SK-N-SH (cell line): Measurements from ENCODE around the gene IVNS1ABP. TPM values are rescaled to one million over a fixed set of nuclear protein-coding genes. Genes with fewer than 3 reads are reported as not detected.

Experiments
- CTCF ChIA-PET: fragments of 300-600, 350-600 bp; formaldehyde crosslinking; extraction: SDS; loops from one replicate; lab custom pipeline; 2021; lab: Yijun Ruan, JAX
- POLR2A ChIA-PET: fragments of 350-600 bp; sonication (Branson Sonifier 250); formaldehyde crosslinking; extraction: SDS; loops from one replicate; lab custom pipeline; 2020; ENCODE audit warnings: antibody characterized with exemption, inconsistent platforms; lab: Yijun Ruan, JAX
- DNase-seq: peaks from one replicate; pipeline ENCODE4 v3.0.0; 2012
- H2AFZ ChIP-seq: fragments of 200-600 bp; sonication (generic); 2 replicates; pipeline ENCODE4 v1.8.1; 2016; ENCODE audit warnings: antibody characterized with exemption, mild to moderate bottlenecking, low read depth
- H3F3A ChIP-seq: fragments of 200-600 bp; sonication (generic); replicated peaks from 2 replicates; pipeline ENCODE3; 2016; ENCODE audit warnings: antibody characterized with exemption, mild to moderate bottlenecking; ENCODE audit not compliant: insufficient read depth
- H3K27ac ChIP-seq, 2 experiments: fragments of 200-500 bp in 1 of 2; fragments of 200-600 bp in 1 of 2; sonication (Bioruptor generic) in 1 of 2; sonication (generic), shearing (Covaris generic) in 1 of 2; 2 replicates each; pipeline versions ENCODE4 v1.5.1 to v1.6.1; 2014 to 2016; ENCODE audit warnings: low read depth in 2 of 2, inconsistent platforms in 1 of 2, low read length in 1 of 2, mild to moderate bottlenecking in 1 of 2, mixed read lengths in 1 of 2
- H3K27me3 ChIP-seq: fragments of 200-600 bp; sonication (generic), shearing (Covaris generic); 2 replicates; pipeline ENCODE4 v1.6.1; 2016; ENCODE audit warnings: mixed run types; ENCODE audit not compliant: insufficient read depth
- H3K36me3 ChIP-seq, 2 experiments: fragments of 200-500 bp in 1 of 2; fragments of 200-600 bp in 1 of 2; sonication (Bioruptor generic) in 1 of 2; sonication (generic) in 1 of 2; replicated peaks in 1 of 2; 2 replicates each; pipeline versions ENCODE3 to v1.5.1; 2014 to 2016; ENCODE audit warnings: low read length in 1 of 2, mild to moderate bottlenecking in 1 of 2; ENCODE audit not compliant: insufficient read depth in 2 of 2, control insufficient read depth in 1 of 2
- H3K4me1 ChIP-seq, 2 experiments: fragments of 200-500 bp in 1 of 2; fragments of 200-600 bp in 1 of 2; sonication (Bioruptor generic) in 1 of 2; sonication (generic), shearing (Covaris generic) in 1 of 2; 2 replicates each; pipeline versions ENCODE4 v1.5.1 to v1.6.1; 2014 to 2016; ENCODE audit warnings: low read depth in 1 of 2, low read length in 1 of 2, mixed run types in 1 of 2; ENCODE audit not compliant: insufficient read depth in 2 of 2, control insufficient read depth in 1 of 2
- H3K4me2 ChIP-seq: fragments of 200-600 bp; sonication (generic), shearing (Covaris generic); 2 replicates; pipeline ENCODE4 v1.6.1; 2017; ENCODE audit warnings: mixed run types
- H3K4me3 ChIP-seq, 2 experiments: fragments of 200-500 bp in 1 of 2; fragments of 200-600 bp in 1 of 2; sonication (Bioruptor generic) in 1 of 2; sonication (generic), shearing (Covaris generic) in 1 of 2; 2 replicates each; pipeline versions ENCODE4 v1.5.1 to v1.8.1; 2014 to 2016; ENCODE audit warnings: low read depth in 2 of 2, inconsistent platforms in 1 of 2, low read length in 1 of 2, mild to moderate bottlenecking in 1 of 2, mixed read lengths in 1 of 2, moderate library complexity in 1 of 2
- H3K79me2 ChIP-seq: fragments of 200-600 bp; sonication (generic); 2 replicates; pipeline ENCODE4 v1.8.1; 2017; ENCODE audit warnings: mild to moderate bottlenecking; ENCODE audit not compliant: insufficient read depth
- H3K9ac ChIP-seq: fragments of 200-600 bp; sonication (generic); 2 replicates; pipeline ENCODE4 v1.6.1; 2017; ENCODE audit warnings: mixed run types
- H3K9me2 ChIP-seq: fragments of 200-600 bp; sonication (generic); 2 replicates; pipeline ENCODE4 v1.6.1; 2017; ENCODE audit warnings: mixed run types
- H3K9me3 ChIP-seq: fragments of 200-600 bp; sonication (generic); 2 replicates; pipeline ENCODE4 v1.6.1; 2017; ENCODE audit warnings: mixed run types, mild to moderate bottlenecking, moderate library complexity
- H4K20me1 ChIP-seq: fragments of 200-600 bp; sonication (generic); 2 replicates; pipeline ENCODE4 v1.6.1; 2017; ENCODE audit warnings: mild to moderate bottlenecking, mixed run types; ENCODE audit not compliant: insufficient read depth
- CHD2 ChIP-seq: fragments of 150-350 bp; IDR thresholded peaks from 2 replicates; pipeline ENCODE4 v1.6.1; 2018; ENCODE audit warnings: low read length; ENCODE audit not compliant: partially characterized antibody
- CTCF ChIP-seq: fragments of 200-600 bp; sonication (generic); IDR thresholded peaks from 2 replicates; pipeline ENCODE4 v1.6.1; 2017; ENCODE audit warnings: antibody characterized with exemption, mild to moderate bottlenecking, moderate library complexity
- ELF1 ChIP-seq: IDR thresholded peaks from 2 replicates; pipeline ENCODE4 v1.4.0; 2012
- EP300 ChIP-seq, 2 experiments: IDR thresholded peaks; 2 replicates each; pipeline versions ENCODE4 v1.4.0 to v1.6.1; 2012; ENCODE audit warnings: borderline replicate concordance in 1 of 2, low read depth in 1 of 2, low read length in 1 of 2
- EZH2phosphoT487 ChIP-seq: fragments of 200-600 bp; sonication (generic); IDR thresholded peaks from 2 replicates; pipeline ENCODE4 v1.6.1; 2017; ENCODE audit warnings: low read depth, mixed run types, mild to moderate bottlenecking, antibody characterized with exemption, moderate library complexity, borderline replicate concordance
- FOXJ3 ChIP-seq: sonication (generic); formaldehyde crosslinking; IDR thresholded peaks from 2 replicates; pipeline ENCODE4 v1.5.1; 2020; ENCODE audit warnings: mild to moderate bottlenecking, missing genetic modification reagents
- FOXM1 ChIP-seq: IDR thresholded peaks from 2 replicates; pipeline ENCODE4 v1.4.0; 2012; ENCODE audit warnings: low read depth, mild to moderate bottlenecking
- GABPA ChIP-seq: IDR thresholded peaks from 2 replicates; pipeline ENCODE4 v1.4.0; 2012; ENCODE audit warnings: low read depth, mild to moderate bottlenecking
- IRF3 ChIP-seq: fragments of 150-350 bp; IDR thresholded peaks from 2 replicates; pipeline ENCODE4 v1.6.1; 2016; ENCODE audit warnings: mild to moderate bottlenecking, low read depth, low read length
- MEF2A ChIP-seq: IDR thresholded peaks from 2 replicates; pipeline ENCODE4 v1.4.0; 2012; ENCODE audit warnings: low read depth, borderline replicate concordance
- NFIC ChIP-seq: IDR thresholded peaks from 2 replicates; pipeline ENCODE4 v1.4.0; 2012; ENCODE audit warnings: borderline replicate concordance
- RAD21 ChIP-seq: IDR thresholded peaks from 2 replicates; pipeline ENCODE4 v1.6.1; 2012; ENCODE audit warnings: mild to moderate bottlenecking, low read length
- RFX5 ChIP-seq: IDR thresholded peaks from 2 replicates; pipeline ENCODE4 v1.6.1; 2012; ENCODE audit warnings: mild to moderate bottlenecking, improper control_type of control experiment, low read length
- RXRA ChIP-seq: IDR thresholded peaks from 2 replicates; pipeline ENCODE4 v1.4.0; 2012; ENCODE audit warnings: low read depth, mild to moderate bottlenecking, borderline replicate concordance
- SMC3 ChIP-seq: IDR thresholded peaks from 2 replicates; pipeline ENCODE4 v1.6.1; 2012; ENCODE audit warnings: low read depth, low read length, improper control_type of control experiment
- TAF1 ChIP-seq: IDR thresholded peaks from 2 replicates; pipeline ENCODE4 v1.6.1; 2012; ENCODE audit warnings: low read depth, mild to moderate bottlenecking, low read length, moderate library complexity, borderline replicate concordance
- TCF12 ChIP-seq: IDR thresholded peaks from 2 replicates; pipeline ENCODE4 v1.4.0; 2012
- TEAD4 ChIP-seq: IDR thresholded peaks from 2 replicates; pipeline ENCODE4 v1.4.0; 2012; ENCODE audit warnings: mild to moderate bottlenecking, borderline replicate concordance; ENCODE audit not compliant: insufficient read depth
- USF1 ChIP-seq: IDR thresholded peaks from 2 replicates; pipeline ENCODE4 v1.4.0; 2012; ENCODE audit warnings: low read depth, borderline replicate concordance
- USF2 ChIP-seq: fragments of 150-350 bp; IDR thresholded peaks from 2 replicates; pipeline ENCODE4 v1.6.1; 2017; ENCODE audit warnings: antibody characterized with exemption, low read length, low read depth, borderline replicate concordance
- YY1 ChIP-seq: IDR thresholded peaks from 2 replicates; pipeline ENCODE4 v1.4.0; 2012; ENCODE audit warnings: low read depth, mild to moderate bottlenecking
- ZBTB33 ChIP-seq: IDR thresholded peaks from 2 replicates; pipeline ENCODE4 v1.4.0; 2012; ENCODE audit warnings: low read depth, borderline replicate concordance
- WGBS: methylation state at CpG from one replicate; pipeline ENCODE4 v1.1.6; 2017; ENCODE audit warnings: low lambda C conversion rate; 5-methylcytosine and 5-hydroxymethylcytosine counted together
- polyA plus RNA-seq, 3 experiments: library from polyadenylated mRNA; depleted of rRNA; stranded (reverse); fragments of >200 nt; gene quantifications; 2 replicates each; pipeline ENCODE4 v1.2.3, GENCODE V29; 2012

IVNS1ABP gene
- polyA plus RNA-seq, 1 of the 3 experiments (the other 2 are of a cell fraction), result 24.5 TPM

- H3K9ac ChIP-seq, result no peak overlapping the region
- peaks cover 0 to 2% of the 10 kb centered on the region in 2 experiments for H3K36me3 ChIP-seq
- H3K9me3 ChIP-seq, result no peaks in the 10 kb centered on the region
- CTCF ChIA-PET, result no interaction called here
- no peak overlapping the region; the same call in 1 of the 2 replicates for H2AFZ ChIP-seq
- H3K27me3 ChIP-seq, result no peaks in the 10 kb centered on the region
- no peak for DNase-seq
- peaks cover 10 to 22% of the 10 kb centered on the region in 2 experiments for H3K4me1 ChIP-seq
- no peak overlapping the region for H3K4me3 ChIP-seq
- no peaks in the 10 kb centered on the region for H3K9me2 ChIP-seq
- H3K79me2 ChIP-seq, result peaks cover 28% of the 10 kb centered on the region
- POLR2A ChIA-PET, result no interaction called here
- 69% methylated on average over 1 of the region's 1 CpG for WGBS
- H3F3A ChIP-seq, result no peaks in the 10 kb centered on the region
- peaks cover 19% of the 10 kb centered on the region for H4K20me1 ChIP-seq
- no peak for TF ChIP-seq ELF1
- no peak for TF ChIP-seq EP300 (IDR thresholded peaks at IDR 0.05; ENCODE audit: borderline replicate concordance in 1 of 2, low read depth in 1 of 2, low read length in 1 of 2)
- TF ChIP-seq GABPA, result no peak
- no peak for TF ChIP-seq YY1
- no peak for TF ChIP-seq TEAD4
- TF ChIP-seq FOXM1, result no peak
- TF ChIP-seq EZH2phosphoT487, result no peak
- TF ChIP-seq IRF3, result no peak
- H3K4me2 ChIP-seq, result no peak overlapping the region
- no peak overlapping the region for H3K27ac ChIP-seq
Observed at GRCh38 chr1:185319139-185319475, 2.1 kb upstream of the IVNS1ABP start.

GRCh38 chr1:185318431-185319138, 1.5 kb upstream of the IVNS1ABP start:
- 87% methylated on average over 10 of the region's 10 CpGs for WGBS
- H2AFZ ChIP-seq, result peak overlapping the region; percentile 95; the same call in 1 of the 2 replicates
- no peaks in the 10 kb centered on the region for H3K9me2 ChIP-seq
- H3K9me3 ChIP-seq, result no peaks in the 10 kb centered on the region
- no peak overlapping the region for H3K9ac ChIP-seq
- ChIA-PET CTCF (interaction anchor here (1.3 kb wide), 1 partner anchor 362 kb away, joined by 3 read pairs; no protein-coding TSS in a partner anchor), POLR2A (interaction anchor here (2.4 kb wide), 1 partner anchor 277 kb away, joined by 8 read pairs; no protein-coding TSS in a partner anchor)
- peak overlapping the region; percentile 82; the same call in 1 of the 2 replicates for H3K4me2 ChIP-seq
- H4K20me1 ChIP-seq, result peaks cover 24% of the 10 kb centered on the region
- H3K79me2 ChIP-seq, result peaks cover 33% of the 10 kb centered on the region
- DNase-seq, result no peak
- no peaks in the 10 kb centered on the region for H3F3A ChIP-seq
- no peak overlapping the region for H3K27ac ChIP-seq
- peaks cover 14 to 26% of the 10 kb centered on the region in 2 experiments for H3K4me1 ChIP-seq
- H3K36me3 ChIP-seq, result peaks cover 0 to 2% of the 10 kb centered on the region in 2 experiments
- H3K27me3 ChIP-seq, result no peaks in the 10 kb centered on the region
- H3K4me3 ChIP-seq, result no peak overlapping the region; a peak in 1 of 4 replicates
- no peak for TF ChIP-seq RFX5
- TF ChIP-seq TAF1, result no peak
- TF ChIP-seq NFIC, result no peak
- no peak for TF ChIP-seq RAD21
- TF ChIP-seq MEF2A, result no peak
- TF ChIP-seq CHD2, result no peak
- TF ChIP-seq USF2, result no peak
- TF ChIP-seq FOXJ3 (CRISPR knock-in tag), result no peak
- TF ChIP-seq ZBTB33, result no peak
- no peak for TF ChIP-seq YY1
- no peak for TF ChIP-seq RXRA
- TF ChIP-seq CTCF, result no peak
- no peak for TF ChIP-seq GABPA
- TF ChIP-seq USF1, result no peak
- TF ChIP-seq TCF12, result no peak
- no peak for TF ChIP-seq SMC3
